ENCODE results near the gene WDR35.
"Not testable (repeated sequence)": the region's sequence is repeated elsewhere in the genome, so short reads cannot be mapped to it uniquely, and the experiment has no call there.

WDR35 gene

GRCh38 chr2:19937004-19937403 is 52.9 kb downstream of the WDR35 start:
- DNase-seq (ENCODE audit: low read depth) = no peak

- no peak for DNase-seq (ENCODE audit: low read depth)
Measured at GRCh38 chr2:19936203-19936602, 53.7 kb downstream of the WDR35 start.

- peak; percentile 65 for DNase-seq (ENCODE audit: low read depth)
Measured at GRCh38 chr2:19933351-19933981, 56.4 kb downstream of the WDR35 start.

GRCh38 chr2:19932928-19933327 is 57.0 kb downstream of the WDR35 start:
- DNase-seq (ENCODE audit: low read depth) = no peak

GRCh38 chr2:19929226-19929625 is 60.7 kb downstream of the WDR35 start:
- DNase-seq (ENCODE audit: low read depth) = no peak

GRCh38 chr2:19927816-19928215 is 62.1 kb downstream of the WDR35 start:
- not testable (repeated sequence) for DNase-seq (ENCODE audit: low read depth)

- DNase-seq (ENCODE audit: low read depth) = not testable (repeated sequence)
Measured at GRCh38 chr2:19924526-19924925, 65.4 kb downstream of the WDR35 start.

- not testable (repeated sequence) for DNase-seq (ENCODE audit: low read depth)
Measured at GRCh38 chr2:19922188-19922587, 67.7 kb downstream of the WDR35 start.

- DNase-seq (ENCODE audit: low read depth) = no peak
Measured at GRCh38 chr2:19916385-19916950, 73.4 kb downstream of the WDR35 start.

- no peak for DNase-seq (ENCODE audit: low read depth)
Measured at GRCh38 chr2:19914266-19914975, 75.5 kb downstream of the WDR35 start.

- peak; percentile 38 for DNase-seq (ENCODE audit: low read depth)
Measured at GRCh38 chr2:19911808-19912509, 77.9 kb downstream of the WDR35 start.

- peak; percentile 15 for DNase-seq (ENCODE audit: low read depth)
Measured at GRCh38 chr2:19902216-19902740, 87.6 kb downstream of the WDR35 start.

GRCh38 chr2:19901442-19902215 is 88.3 kb downstream of the WDR35 start, which contains the start of gene TTC32:
Gene TTC32, minus strand, starts transcription at chr2:19901983. Its CDS starts 129 bp downstream, at chr2:19901854.
- peak; percentile 92 for DNase-seq (ENCODE audit: low read depth)

GRCh38 chr2:19900931-19901441 is 88.9 kb downstream of the WDR35 start:
- peak; percentile 22 for DNase-seq (ENCODE audit: low read depth)

- peak; percentile 9 for DNase-seq (ENCODE audit: low read depth)
Measured at GRCh38 chr2:19899985-19900930, 89.6 kb downstream of the WDR35 start.

- no peak for DNase-seq (ENCODE audit: low read depth)
Measured at GRCh38 chr2:19898592-19899329, 91.1 kb downstream of the WDR35 start.

- DNase-seq (ENCODE audit: low read depth) = no peak
Measured at GRCh38 chr2:19897623-19898245, 92.2 kb downstream of the WDR35 start.

GRCh38 chr2:19895535-19895934 is 94.4 kb downstream of the WDR35 start:
- no peak for DNase-seq (ENCODE audit: low read depth)
